Choroid plexus epithelial cell (primary cell): ENCODE data around the gene NAA30.
A peak's percentile ranks its signal among the peaks of the same experiment; 100 is the strongest.

Experiments used
- DNase-seq: peaks from one replicate; pipeline ENCODE4 v3.0.0-alpha.2; 2010; ENCODE audit warnings: low read depth
- H3K4me3 ChIP-seq: 2 replicates; pipeline ENCODE4 v1.5.1; 2011; ENCODE audit warnings: low read depth, mild to moderate bottlenecking, control low read depth, low read length, moderate library complexity
- CTCF ChIP-seq: conservative IDR thresholded peaks from 2 replicates; pipeline ENCODE4 v1.5.1; 2011; ENCODE audit warnings: low read depth, mild to moderate bottlenecking, control low read depth, inconsistent platforms, low read length, moderate library complexity

NAA30 gene

GRCh38 chr14:57382283-57382682, 8.1 kb upstream of the NAA30 start:
- DNase-seq: peak; percentile 84
- no peak for TF ChIP-seq CTCF

GRCh38 chr14:57383125-57383745, 7.2 kb upstream of the NAA30 start:
- H3K4me3 ChIP-seq: no peak overlapping the region
- TF ChIP-seq CTCF: no peak
- DNase-seq: no peak

More at GRCh38 chr14:57382283-57382682, 8.1 kb upstream of the NAA30 start:
- H3K4me3 ChIP-seq: no peak overlapping the region

GRCh38 chr14:57388067-57388466, 2.3 kb upstream of the NAA30 start:
- no peak for DNase-seq
- no peak overlapping the region for H3K4me3 ChIP-seq
- TF ChIP-seq CTCF: no peak

DNA sequence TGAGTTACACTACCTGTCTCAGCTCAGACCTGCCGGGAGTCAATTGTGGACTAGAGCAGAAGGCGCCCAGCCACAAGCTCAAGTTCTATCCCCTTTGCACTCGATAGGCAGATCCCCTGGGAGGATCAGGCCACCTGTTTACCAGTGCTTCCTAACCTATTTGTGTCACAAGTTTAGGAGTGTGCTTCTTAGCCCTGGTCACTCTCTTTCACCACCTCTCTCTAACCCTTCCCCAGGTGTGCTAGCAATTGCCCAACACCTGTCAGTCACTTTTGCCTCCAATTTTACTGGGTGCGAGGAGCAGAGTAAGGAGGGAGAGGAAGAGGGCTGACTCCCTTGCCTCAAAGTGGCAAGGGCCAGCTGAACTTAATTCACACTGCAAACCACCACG, 745 bp upstream of the NAA30 start:
- no peak for TF ChIP-seq CTCF
- DNase-seq: no peak
- H3K4me3 ChIP-seq: peak overlapping the region; percentile 82

DNA sequence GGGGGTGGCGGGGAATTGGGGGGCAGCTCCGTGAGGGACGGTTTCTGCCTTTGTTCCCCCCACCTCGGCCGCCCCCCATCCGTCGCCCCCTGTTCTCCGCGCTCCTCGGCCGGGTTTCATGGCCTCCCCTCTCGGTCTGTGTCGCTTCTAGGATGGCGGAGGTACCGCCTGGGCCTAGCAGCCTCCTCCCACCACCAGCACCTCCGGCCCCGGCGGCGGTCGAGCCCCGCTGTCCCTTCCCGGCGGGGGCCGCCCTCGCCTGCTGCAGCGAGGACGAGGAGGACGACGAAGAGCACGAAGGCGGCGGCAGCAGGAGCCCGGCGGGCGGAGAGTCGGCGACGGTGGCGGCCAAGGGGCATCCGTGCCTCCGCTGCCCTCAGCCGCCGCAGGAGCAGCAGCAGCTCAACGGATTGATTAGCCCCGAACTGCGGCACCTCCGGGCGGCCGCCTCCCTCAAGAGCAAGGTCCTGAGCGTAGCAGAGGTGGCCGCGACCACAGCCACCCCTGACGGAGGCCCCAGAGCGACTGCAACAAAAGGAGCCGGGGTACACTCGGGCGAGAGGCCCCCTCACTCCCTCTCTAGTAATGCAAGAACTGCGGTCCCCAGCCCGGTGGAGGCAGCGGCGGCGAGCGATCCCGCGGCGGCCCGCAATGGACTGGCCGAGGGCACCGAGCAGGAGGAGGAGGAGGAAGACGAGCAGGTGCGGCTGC, 575 bp downstream of the NAA30 start:
- no peak for TF ChIP-seq CTCF
- peak overlapping the region; percentile 82 for H3K4me3 ChIP-seq
- DNase-seq: peak; percentile 31

DNA sequence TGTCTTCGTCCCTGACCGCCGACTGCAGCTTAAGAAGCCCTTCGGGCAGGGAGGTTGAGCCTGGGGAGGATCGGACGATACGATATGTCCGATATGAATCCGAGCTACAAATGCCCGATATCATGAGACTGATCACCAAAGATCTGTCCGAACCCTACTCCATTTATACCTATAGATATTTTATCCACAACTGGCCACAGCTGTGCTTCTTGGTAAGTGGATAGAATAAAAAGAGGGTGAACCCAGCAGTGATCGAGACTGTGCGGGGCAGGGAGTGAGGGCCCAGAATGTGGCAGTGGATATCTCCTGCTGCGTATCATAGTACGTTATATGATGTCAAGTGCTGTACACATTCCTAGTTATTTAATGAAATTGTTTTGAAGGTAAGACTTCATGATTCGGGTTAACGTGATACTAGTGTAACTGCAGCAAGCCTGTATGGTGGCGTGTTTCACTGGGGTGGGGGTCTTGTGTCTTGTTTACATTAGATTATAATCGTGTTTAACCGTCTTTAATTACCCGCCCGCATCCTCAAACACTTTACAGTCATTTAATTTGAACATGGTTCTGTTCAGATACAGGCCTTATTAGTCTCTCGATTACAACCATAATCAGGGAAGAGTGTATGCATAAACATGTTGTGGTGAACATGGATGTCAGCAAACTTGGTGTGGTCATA, 1.3 kb downstream of the NAA30 start:
- no peak for TF ChIP-seq CTCF
- DNase-seq: peak; percentile 17
- H3K4me3 ChIP-seq: peak overlapping the region; percentile 82
